ENCODE results near the gene BLOC1S3.

- no peak for TF ChIP-seq EZH2 (IDR thresholded peaks at IDR 0.05; ENCODE audit: low read depth)
- TF ChIP-seq CTCF (conservative IDR thresholded peaks at IDR 0.05), result no peak
These were observed 5.9 kb upstream of the BLOC1S3 start for GRCh38 chr19:45172611-45173208.
